Tibial nerve (tissue), 3 donors: ENCODE results near the gene PLD2.

ENCODE experiments used
- POLR2A ChIP-seq, 2 donors: fragments of 450-650 bp; IDR thresholded peaks; one replicate each; pipeline ENCODE4 v1.6.1; 2017; ENCODE audit warnings: antibody characterized with exemption in 2 of 2, mild to moderate bottlenecking in 2 of 2, moderate library complexity in 2 of 2
- TF ChIP-seq, protein P1 (sequence below), 5 experiments: fragments of 200-600 bp in 3 of 5; fragments of 450-650 bp in 2 of 5; sonication (generic) in 3 of 5; IDR thresholded peaks; one replicate each; pipeline ENCODE4 v1.5.1; 2016 to 2019; ENCODE audit warnings: antibody characterized with exemption in 5 of 5, mild to moderate bottlenecking in 3 of 5, moderate library complexity in 2 of 5

DNA sequence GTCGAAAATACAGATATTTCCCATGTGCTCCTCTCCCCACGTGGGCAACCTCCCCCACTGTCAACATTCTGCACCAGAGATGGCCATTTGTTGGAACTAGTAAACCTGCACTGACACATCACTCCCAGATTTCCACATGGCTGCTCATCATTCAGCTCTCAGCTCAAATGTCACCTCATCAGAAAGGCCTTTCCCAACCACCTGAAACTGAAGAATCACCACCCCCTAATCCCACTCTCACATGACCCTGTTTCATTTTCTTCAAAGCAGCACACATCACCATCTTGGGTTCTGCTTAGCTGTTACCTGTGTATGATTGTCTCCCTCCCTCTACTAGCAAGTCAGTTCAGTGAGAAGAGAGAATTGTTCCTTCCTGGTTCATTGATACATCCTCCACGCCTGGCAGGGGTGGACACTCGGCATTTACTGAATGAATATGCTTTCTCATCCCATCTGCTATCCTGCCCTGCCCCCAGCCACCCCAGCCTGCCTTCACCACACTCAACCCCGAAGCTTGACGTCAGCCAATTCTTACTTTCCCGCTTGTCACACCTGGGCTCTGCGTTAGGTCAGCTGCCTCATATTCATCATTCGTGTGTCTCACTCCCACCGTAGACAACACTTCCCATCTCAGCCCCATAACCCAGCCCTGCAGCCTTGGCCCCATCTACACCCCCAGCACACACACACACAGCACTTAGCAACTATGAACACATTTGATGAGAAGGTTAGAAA, 6.3 kb upstream of the PLD2 start:
- TF ChIP-seq, protein P1, sequence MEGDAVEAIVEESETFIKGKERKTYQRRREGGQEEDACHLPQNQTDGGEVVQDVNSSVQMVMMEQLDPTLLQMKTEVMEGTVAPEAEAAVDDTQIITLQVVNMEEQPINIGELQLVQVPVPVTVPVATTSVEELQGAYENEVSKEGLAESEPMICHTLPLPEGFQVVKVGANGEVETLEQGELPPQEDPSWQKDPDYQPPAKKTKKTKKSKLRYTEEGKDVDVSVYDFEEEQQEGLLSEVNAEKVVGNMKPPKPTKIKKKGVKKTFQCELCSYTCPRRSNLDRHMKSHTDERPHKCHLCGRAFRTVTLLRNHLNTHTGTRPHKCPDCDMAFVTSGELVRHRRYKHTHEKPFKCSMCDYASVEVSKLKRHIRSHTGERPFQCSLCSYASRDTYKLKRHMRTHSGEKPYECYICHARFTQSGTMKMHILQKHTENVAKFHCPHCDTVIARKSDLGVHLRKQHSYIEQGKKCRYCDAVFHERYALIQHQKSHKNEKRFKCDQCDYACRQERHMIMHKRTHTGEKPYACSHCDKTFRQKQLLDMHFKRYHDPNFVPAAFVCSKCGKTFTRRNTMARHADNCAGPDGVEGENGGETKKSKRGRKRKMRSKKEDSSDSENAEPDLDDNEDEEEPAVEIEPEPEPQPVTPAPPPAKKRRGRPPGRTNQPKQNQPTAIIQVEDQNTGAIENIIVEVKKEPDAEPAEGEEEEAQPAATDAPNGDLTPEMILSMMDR (IDR thresholded peaks at IDR 0.05) = no peak
- TF ChIP-seq POLR2A (IDR thresholded peaks at IDR 0.05) = no peak
